Adrenal gland (tissue), 5 donors: ENCODE results near the gene PANX2.

Experiments
- CTCF ChIP-seq, 6 experiments: fragments of 450-650 bp in 4 of 6; fragments of 200-600 bp in 2 of 6; sonication (generic) in 1 of 6; IDR thresholded peaks; 1 replicate in 5 of 6; 2 replicates in 1 of 6; pipeline versions ENCODE4 v1.5.1 to v1.8.0; 2016 to 2021; ENCODE audit warnings: antibody characterized with exemption in 6 of 6, mild to moderate bottlenecking in 2 of 6, moderate library complexity in 1 of 6
- POLR2A ChIP-seq, 2 donors: fragments of 450-650 bp; IDR thresholded peaks; one replicate each; pipeline ENCODE4 v1.6.1; 2017; ENCODE audit warnings: antibody characterized with exemption in 2 of 2, mild to moderate bottlenecking in 2 of 2, moderate library complexity in 1 of 2
- donor health status: DM: no; HTN: no; CAD: no.

- TF ChIP-seq CTCF (IDR thresholded peaks at IDR 0.05): no peak
- no peak for TF ChIP-seq POLR2A (IDR thresholded peaks at IDR 0.05)
These were observed 48.6 kb downstream of the PANX2 start for GRCh38 chr22:50218996-50219727.
